Breast epithelium (tissue), 4 donors: ENCODE results near the gene C14orf180. TPM values are rescaled to one million over a fixed set of nuclear protein-coding genes. Genes with fewer than 3 reads are reported as not detected.

Source experiments
- DNase-seq, 2 donors: peaks; one replicate each; pipeline ENCODE4 v3.0.0-alpha.2; 2019; ENCODE audit warnings: low spot score in 2 of 2
- H3K27ac ChIP-seq, 2 donors: fragments of 200-600 bp; sonication (generic) in 1 of 2; one replicate each; pipeline ENCODE4 v1.5.1; 2016 to 2019; ENCODE audit warnings: mild to moderate bottlenecking in 1 of 2
- H3K27me3 ChIP-seq, 2 donors: fragments of 200-600 bp; sonication (generic) in 1 of 2; one replicate each; pipeline versions ENCODE4 v1.5.1 to v1.6.0; 2017 to 2019; ENCODE audit warnings: control low read depth in 1 of 2, mild to moderate bottlenecking in 1 of 2
- H3K36me3 ChIP-seq: fragments of 200-600 bp; one replicate; pipeline ENCODE4 v1.5.1; 2019
- H3K4me1 ChIP-seq, 2 donors: fragments of 200-600 bp; sonication (generic); one replicate each; pipeline ENCODE4 v1.5.1; 2016 to 2019; ENCODE audit warnings: control low read depth in 1 of 2
- H3K4me3 ChIP-seq, 3 donors: fragments of 200-600 bp; sonication (generic); 1 replicate in 2 of 3; 2 replicates in 1 of 3; pipeline ENCODE4 v1.5.1; 2016 to 2019; ENCODE audit warnings: mild to moderate bottlenecking in 3 of 3, moderate library complexity in 2 of 3
- H3K9me3 ChIP-seq, 2 donors: fragments of 200-600 bp; sonication (generic) in 1 of 2; one replicate each; pipeline ENCODE4 v1.5.1; 2016 to 2019; ENCODE audit warnings: control low read depth in 1 of 2
- CTCF ChIP-seq, 3 donors: fragments of 450-650 bp; IDR thresholded peaks; one replicate each; pipeline ENCODE4 v1.5.1; 2016 to 2017; ENCODE audit warnings: antibody characterized with exemption in 3 of 3, mild to moderate bottlenecking in 3 of 3, moderate library complexity in 3 of 3
- POLR2A ChIP-seq: fragments of 450-650 bp; IDR thresholded peaks from one replicate; pipeline ENCODE4 v1.6.1; 2016; ENCODE audit warnings: antibody characterized with exemption, mild to moderate bottlenecking, moderate library complexity
- POLR2AphosphoS5 ChIP-seq, 3 donors: sonication (generic); formaldehyde crosslinking; IDR thresholded peaks; one replicate each; pipeline ENCODE4 v1.6.1; 2017; ENCODE audit warnings: antibody characterized with exemption in 3 of 3
- intact Hi-C: fragments of 100-400 bp; cut with DNase I; formaldehyde crosslinking; loops from one replicate; pipeline ENCODE4 v1.15.1; 2023; ENCODE audit warnings: low total_unique reads
- total RNA-seq, 3 donors: library from RNA; depleted of rRNA; stranded (reverse); fragments of >200 nt; gene quantifications; one replicate each; pipeline ENCODE4 v1.1.0, GENCODE V29; 2016

The C14orf180 gene
- total RNA-seq, 3 donors from 2014 or later = 1.3 to 32.3 (median 4.2) TPM

- Histone ChIP-seq H3K9me3 (no peaks in the 10 kb centered on the region), H3K4me1 (peaks cover 4 to 5% of the 10 kb centered on the region in 2 donors), H3K27me3 (peaks cover 0 to 52% of the 10 kb centered on the region in 2 donors), H3K4me3 (no peak overlapping the region), H3K27ac (no peak overlapping the region), H3K36me3 (no peaks in the 10 kb centered on the region)
- DNase-seq = no peak
- TF ChIP-seq CTCF (IDR thresholded peaks at IDR 0.05) (no peak), POLR2A (no peak), POLR2AphosphoS5 (IDR thresholded peaks at IDR 0.05) (no peak)
- intact Hi-C loops = no loop called here
These were observed 3.1 kb downstream of the C14orf180 start for GRCh38 chr14:104582662-104583061.

GRCh38 chr14:104583424-104584306 is 4.1 kb downstream of the C14orf180 start:
- peaks cover 4 to 5% of the 10 kb centered on the region in 2 donors for H3K4me1 ChIP-seq
- intact Hi-C loops = no loop called here
- H3K27me3 ChIP-seq = peaks cover 0 to 51% of the 10 kb centered on the region in 2 donors
- no peak for DNase-seq
- no peaks in the 10 kb centered on the region for H3K9me3 ChIP-seq
- no peak overlapping the region for H3K4me3 ChIP-seq
- TF ChIP-seq CTCF (IDR thresholded peaks at IDR 0.05) (no peak), POLR2A (no peak), POLR2AphosphoS5 (IDR thresholded peaks at IDR 0.05) (no peak)
- no peak overlapping the region for H3K27ac ChIP-seq
- H3K36me3 ChIP-seq = no peaks in the 10 kb centered on the region

GRCh38 chr14:104584557-104584956 is 5.0 kb downstream of the C14orf180 start:
- intact Hi-C loops = no loop called here
- peaks cover 3 to 4% of the 10 kb centered on the region in 2 donors for H3K4me1 ChIP-seq
- H3K27me3 ChIP-seq = peaks cover 0 to 46% of the 10 kb centered on the region in 2 donors

GRCh38 chr14:104585966-104586697 is 6.6 kb downstream of the C14orf180 start:
- intact Hi-C loops = no loop called here
- DNase-seq = no peak
- no peak overlapping the region for H3K27ac ChIP-seq

More at GRCh38 chr14:104584557-104584956, 5.0 kb downstream of the C14orf180 start:
- no peak overlapping the region for H3K27ac ChIP-seq
- no peak overlapping the region for H3K4me3 ChIP-seq
- no peak for DNase-seq
- H3K9me3 ChIP-seq = no peaks in the 10 kb centered on the region
- no peaks in the 10 kb centered on the region for H3K36me3 ChIP-seq
- TF ChIP-seq POLR2A (no peak), POLR2AphosphoS5 (IDR thresholded peaks at IDR 0.05) (no peak), CTCF (IDR thresholded peaks at IDR 0.05) (no peak)

More at GRCh38 chr14:104585966-104586697, 6.6 kb downstream of the C14orf180 start:
- no peaks in the 10 kb centered on the region for H3K9me3 ChIP-seq
- TF ChIP-seq POLR2A (no peak), POLR2AphosphoS5 (IDR thresholded peaks at IDR 0.05) (no peak), CTCF (IDR thresholded peaks at IDR 0.05) (no peak)
- peaks cover 0 to 4% of the 10 kb centered on the region in 2 donors for H3K4me1 ChIP-seq
- no peak overlapping the region for H3K4me3 ChIP-seq
- peaks cover 0 to 37% of the 10 kb centered on the region in 2 donors for H3K27me3 ChIP-seq
- no peaks in the 10 kb centered on the region for H3K36me3 ChIP-seq
